ENCODE data around the gene PLA2G1B.

The PLA2G1B gene

DNA sequence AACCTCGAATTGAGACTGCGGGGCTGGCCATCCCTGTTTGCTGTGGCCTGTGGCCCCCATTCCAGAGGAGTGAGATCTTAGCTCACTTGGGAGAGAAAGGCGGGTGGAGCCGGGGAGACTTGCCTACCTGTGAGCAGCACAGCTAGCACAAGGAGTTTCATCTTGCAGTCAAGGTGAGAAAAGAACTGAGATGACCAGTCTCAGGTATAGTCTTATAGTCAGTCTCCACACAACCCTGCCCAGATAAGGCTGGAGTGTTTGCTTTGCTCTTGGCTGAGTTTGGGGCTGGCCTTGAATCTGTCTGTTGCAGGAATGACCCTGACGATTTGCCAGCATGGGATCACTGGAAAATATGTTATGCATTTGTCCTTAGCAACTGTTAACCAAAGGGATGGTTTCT, at the start of gene PLA2G1B:
TSS of gene PLA2G1B (minus strand) at position 187 of the 400 bp plus-strand sequence. CDS start at position 161, 26 bp downstream.
- Histone ChIP-seq H3K4me3 (ENCODE audit: low read length) (no peak within 1 kb of the TSS), H3K36me3 (ENCODE audit: control insufficient read depth, insufficient read depth, low read length) (no peaks in the 10 kb centered on the region), H3K4me1 (ENCODE audit: control insufficient read depth, insufficient read depth, low read length) (no peaks in the 10 kb centered on the region), H3K9ac (ENCODE audit: low read length) (no peak within 1 kb of the TSS), H3K27ac (ENCODE audit: low read depth, low read length) (no peak within 1 kb of the TSS), H3K27me3 (ENCODE audit: control insufficient read depth, insufficient read depth, low read length) (no peaks in the 10 kb centered on the region)

DNA sequence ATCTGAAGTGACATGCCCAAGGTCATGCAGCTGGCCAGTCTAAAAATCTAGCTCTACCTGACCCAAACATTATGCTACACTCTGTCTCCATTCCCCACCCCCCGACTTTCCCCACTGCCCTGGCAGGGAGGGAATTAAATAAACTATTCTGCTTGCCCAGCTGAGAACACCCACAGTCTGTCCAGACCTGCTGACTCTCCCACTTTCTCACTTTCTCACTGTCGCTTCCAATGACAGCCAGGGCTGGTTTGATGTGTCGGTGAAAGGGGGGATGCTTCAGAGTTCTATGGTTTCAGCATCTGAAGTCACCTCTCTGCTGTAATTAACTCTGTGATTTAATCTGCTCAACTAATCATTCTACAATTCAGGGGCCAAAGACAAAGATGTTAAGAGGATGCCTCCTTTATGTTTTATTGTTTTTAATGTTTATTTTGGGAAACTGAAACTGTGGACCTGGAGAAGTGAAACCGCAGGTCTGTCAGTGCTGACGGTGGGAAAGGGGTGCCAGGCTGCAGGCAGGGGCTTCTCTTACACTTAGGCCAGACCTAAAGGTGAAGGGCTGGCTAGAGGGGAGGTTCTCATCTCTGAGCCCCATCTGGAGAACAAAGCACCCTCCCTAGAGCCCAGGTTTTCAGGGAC, 49.5 kb upstream of the PLA2G1B start:
- H3K27me3 ChIP-seq (ENCODE audit: control insufficient read depth, insufficient read depth, low read length): no peaks in the 10 kb centered on the region

DNA sequence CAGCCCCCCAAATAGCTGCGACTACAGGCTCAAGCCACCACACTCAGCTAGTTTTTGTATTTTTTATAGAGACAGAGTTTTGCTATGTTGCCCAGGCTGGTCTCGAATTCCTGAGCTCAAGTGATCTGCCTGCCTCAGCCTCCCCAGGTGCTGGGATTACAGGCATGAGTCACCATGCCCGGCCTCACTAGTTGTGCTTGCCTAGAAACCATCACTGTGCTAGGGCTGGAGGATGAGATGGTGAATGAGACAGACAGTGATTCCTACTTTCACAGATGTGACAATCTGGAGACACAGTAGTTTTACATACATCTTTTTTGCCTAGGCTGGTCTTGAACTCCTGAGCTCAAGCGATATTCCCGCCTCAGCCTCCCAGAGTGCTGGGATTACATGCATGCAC, 48.8 kb upstream of the PLA2G1B start:
- H3K4me1 ChIP-seq (ENCODE audit: control insufficient read depth, insufficient read depth, low read length): no peaks in the 10 kb centered on the region
- H3K27me3 ChIP-seq (ENCODE audit: control insufficient read depth, insufficient read depth, low read length): no peaks in the 10 kb centered on the region
- H3K9ac ChIP-seq (ENCODE audit: low read length): no peak overlapping the region
- H3K4me3 ChIP-seq (ENCODE audit: low read length): no peak overlapping the region
- no peak overlapping the region for H3K27ac ChIP-seq (ENCODE audit: low read depth, low read length)
- no peaks in the 10 kb centered on the region for H3K36me3 ChIP-seq (ENCODE audit: control insufficient read depth, insufficient read depth, low read length)

More for the DNA sequence above, 49.5 kb upstream of the PLA2G1B start:
- H3K27ac ChIP-seq (ENCODE audit: low read depth, low read length): no peak overlapping the region
- H3K4me1 ChIP-seq (ENCODE audit: control insufficient read depth, insufficient read depth, low read length): no peaks in the 10 kb centered on the region
- no peak overlapping the region for H3K9ac ChIP-seq (ENCODE audit: low read length)
- H3K4me3 ChIP-seq (ENCODE audit: low read length): no peak overlapping the region
- H3K36me3 ChIP-seq (ENCODE audit: control insufficient read depth, insufficient read depth, low read length): no peaks in the 10 kb centered on the region

- Histone ChIP-seq H3K27me3 (ENCODE audit: control insufficient read depth, insufficient read depth, low read length) (peaks cover 1% of the 10 kb centered on the region), H3K9ac (ENCODE audit: low read length) (no peak overlapping the region), H3K27ac (ENCODE audit: low read depth, low read length) (no peak overlapping the region)
Observed at GRCh38 chr12:120376009-120376408, 48.4 kb upstream of the PLA2G1B start.

DNA sequence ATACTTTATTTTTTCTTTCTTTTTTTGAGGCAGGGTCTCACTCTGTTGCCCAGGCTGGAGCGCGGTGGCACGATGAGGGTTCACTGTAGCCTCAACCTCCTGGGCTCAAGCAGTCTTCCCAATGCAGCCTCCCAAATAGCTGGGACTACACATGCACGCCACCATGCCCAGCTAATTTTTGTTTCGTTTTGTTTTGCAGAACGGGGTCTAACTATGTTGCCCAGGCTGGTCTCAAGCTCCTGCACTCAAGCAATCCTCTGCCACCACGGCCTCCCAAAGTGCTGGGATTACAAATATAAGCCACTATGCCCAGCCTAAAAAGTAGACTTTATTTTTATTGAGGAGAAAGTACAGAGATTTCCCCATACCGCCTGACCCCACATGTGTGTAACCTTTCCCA, 46.1 kb upstream of the PLA2G1B start:
- Histone ChIP-seq H3K36me3 (ENCODE audit: control insufficient read depth, insufficient read depth, low read length) (no peaks in the 10 kb centered on the region), H3K4me1 (ENCODE audit: control insufficient read depth, insufficient read depth, low read length) (no peaks in the 10 kb centered on the region), H3K4me3 (ENCODE audit: low read length) (no peak overlapping the region), H3K27ac (ENCODE audit: low read depth, low read length) (no peak overlapping the region), H3K27me3 (ENCODE audit: control insufficient read depth, insufficient read depth, low read length) (peaks cover 12% of the 10 kb centered on the region), H3K9ac (ENCODE audit: low read length) (no peak overlapping the region)

More at GRCh38 chr12:120376009-120376408, 48.4 kb upstream of the PLA2G1B start:
- H3K4me1 ChIP-seq (ENCODE audit: control insufficient read depth, insufficient read depth, low read length): no peaks in the 10 kb centered on the region
- H3K4me3 ChIP-seq (ENCODE audit: low read length): no peak overlapping the region
- H3K36me3 ChIP-seq (ENCODE audit: control insufficient read depth, insufficient read depth, low read length): no peaks in the 10 kb centered on the region

DNA sequence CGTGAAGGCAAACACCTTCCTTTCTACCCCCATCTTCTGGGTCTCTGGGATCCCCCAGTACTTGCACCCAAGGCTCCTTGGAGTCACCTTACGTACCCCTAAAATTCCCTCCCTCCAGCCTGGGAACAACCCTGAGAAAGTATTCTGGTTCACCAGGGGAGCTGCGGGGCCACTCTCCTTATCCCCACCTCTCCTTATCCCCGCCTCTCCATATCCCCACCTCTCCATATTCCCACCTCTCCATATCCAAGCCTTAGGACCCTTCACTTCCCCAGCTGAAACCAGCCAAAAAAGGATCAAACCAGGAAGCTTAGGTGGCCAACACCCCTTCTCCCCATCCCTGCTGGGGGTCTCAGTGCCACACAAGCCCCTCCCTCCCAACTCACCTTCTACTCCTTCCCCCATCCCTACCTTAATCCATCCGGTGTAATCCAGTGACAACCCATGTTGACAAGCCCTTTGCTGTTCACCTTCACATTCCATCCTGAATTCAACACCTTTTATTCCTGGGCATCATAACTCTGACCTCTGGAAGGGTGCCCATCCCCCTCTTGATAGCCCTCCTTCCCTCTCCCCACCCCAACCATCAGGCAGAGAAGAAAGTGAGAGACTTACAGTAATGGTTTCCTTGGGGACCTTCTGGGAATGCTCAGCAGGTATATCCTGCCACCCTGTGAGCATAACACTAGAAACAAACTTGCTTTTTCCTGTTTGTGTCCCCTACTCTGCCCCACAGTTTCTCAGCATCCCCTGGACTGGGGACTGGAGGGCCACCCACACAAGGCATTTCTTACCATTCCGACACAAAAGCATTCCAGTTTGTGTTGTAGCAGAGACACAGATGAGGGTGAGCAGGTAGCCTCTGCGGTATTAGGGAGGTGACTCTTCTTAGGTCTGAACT, 43.0 kb upstream of the PLA2G1B start:
- H3K9ac ChIP-seq (ENCODE audit: low read length): no peak overlapping the region
- H3K4me1 ChIP-seq (ENCODE audit: control insufficient read depth, insufficient read depth, low read length): no peaks in the 10 kb centered on the region
- no peaks in the 10 kb centered on the region for H3K36me3 ChIP-seq (ENCODE audit: control insufficient read depth, insufficient read depth, low read length)
- peaks cover 16% of the 10 kb centered on the region for H3K27me3 ChIP-seq (ENCODE audit: control insufficient read depth, insufficient read depth, low read length)
- no peak overlapping the region for H3K4me3 ChIP-seq (ENCODE audit: low read length)
- no peak overlapping the region for H3K27ac ChIP-seq (ENCODE audit: low read depth, low read length)

GRCh38 chr12:120369603-120370342, 42.2 kb upstream of the PLA2G1B start:
- Histone ChIP-seq H3K4me3 (ENCODE audit: low read length) (peak overlapping the region; percentile 54), H3K9ac (ENCODE audit: low read length) (no peak overlapping the region), H3K36me3 (ENCODE audit: control insufficient read depth, insufficient read depth, low read length) (no peaks in the 10 kb centered on the region), H3K27me3 (ENCODE audit: control insufficient read depth, insufficient read depth, low read length) (peaks cover 16% of the 10 kb centered on the region), H3K4me1 (ENCODE audit: control insufficient read depth, insufficient read depth, low read length) (no peaks in the 10 kb centered on the region), H3K27ac (ENCODE audit: low read depth, low read length) (no peak overlapping the region)

DNA sequence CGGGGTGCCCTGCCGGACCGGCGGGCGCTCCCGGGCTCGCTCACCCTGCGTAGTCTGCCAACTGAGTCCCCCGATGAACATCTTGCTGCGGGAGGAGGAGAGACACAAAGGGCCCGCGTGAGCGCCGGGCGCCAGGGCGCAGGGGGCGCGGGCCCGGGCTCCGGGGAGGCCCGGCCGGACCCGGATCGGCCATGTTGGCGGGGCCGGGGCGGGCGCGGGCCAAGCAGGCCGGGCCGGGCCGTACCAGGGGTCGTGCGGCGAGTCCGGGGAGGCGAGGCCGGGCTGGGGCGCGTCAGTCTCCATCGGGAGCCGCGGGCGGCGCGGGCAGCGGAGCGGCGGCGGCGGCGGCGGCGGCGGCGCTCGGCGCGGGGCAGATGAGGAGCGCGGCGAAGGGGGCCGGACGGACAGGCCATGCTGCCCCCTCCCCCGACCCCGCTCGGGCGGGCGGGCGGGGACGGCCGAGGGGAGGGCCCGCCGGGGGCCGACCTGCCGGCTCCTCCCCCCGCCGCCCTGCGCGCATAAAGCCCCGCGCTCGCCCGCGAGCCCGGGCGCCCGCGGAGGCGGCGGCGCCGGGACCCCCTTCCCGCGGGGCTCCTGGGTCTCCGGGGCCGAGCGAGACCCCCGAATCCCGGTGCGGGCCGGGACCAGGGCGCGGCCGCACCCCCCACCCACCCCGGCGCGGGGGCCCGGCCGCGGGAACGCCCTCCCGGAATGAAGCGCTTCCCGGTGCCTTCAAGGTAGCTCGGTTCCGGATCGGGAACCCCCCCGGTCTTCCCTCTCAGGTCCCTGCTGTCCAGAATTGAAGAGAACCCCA, 41.4 kb upstream of the PLA2G1B start, which contains the start of gene MSI1:
TSS of gene MSI1 (minus strand) at position 376 of the 814 bp plus-strand sequence. CDS start at position 303, 73 bp downstream.
- peak within 1 kb of the TSS; percentile 54 for H3K4me3 ChIP-seq (ENCODE audit: low read length)
- H3K4me1 ChIP-seq (ENCODE audit: control insufficient read depth, insufficient read depth, low read length): no peaks in the 10 kb centered on the region
- H3K9ac ChIP-seq (ENCODE audit: low read length): no peak within 1 kb of the TSS
- no peaks in the 10 kb centered on the region for H3K36me3 ChIP-seq (ENCODE audit: control insufficient read depth, insufficient read depth, low read length)
- peaks cover 16% of the 10 kb centered on the region for H3K27me3 ChIP-seq (ENCODE audit: control insufficient read depth, insufficient read depth, low read length)
- no peak within 1 kb of the TSS for H3K27ac ChIP-seq (ENCODE audit: low read depth, low read length)

- peak overlapping the region; percentile 37 for H3K4me3 ChIP-seq (ENCODE audit: low read length)
- H3K27me3 ChIP-seq (ENCODE audit: control insufficient read depth, insufficient read depth, low read length): peaks cover 16% of the 10 kb centered on the region
- no peaks in the 10 kb centered on the region for H3K36me3 ChIP-seq (ENCODE audit: control insufficient read depth, insufficient read depth, low read length)
- H3K9ac ChIP-seq (ENCODE audit: low read length): no peak overlapping the region
- H3K27ac ChIP-seq (ENCODE audit: low read depth, low read length): no peak overlapping the region
- no peaks in the 10 kb centered on the region for H3K4me1 ChIP-seq (ENCODE audit: control insufficient read depth, insufficient read depth, low read length)
Observed at GRCh38 chr12:120367924-120368788, 40.6 kb upstream of the PLA2G1B start.

GRCh38 chr12:120367233-120367923, 39.8 kb upstream of the PLA2G1B start:
- Histone ChIP-seq H3K27ac (ENCODE audit: low read depth, low read length) (no peak overlapping the region), H3K27me3 (ENCODE audit: control insufficient read depth, insufficient read depth, low read length) (peaks cover 16% of the 10 kb centered on the region), H3K4me1 (ENCODE audit: control insufficient read depth, insufficient read depth, low read length) (no peaks in the 10 kb centered on the region), H3K9ac (ENCODE audit: low read length) (no peak overlapping the region), H3K4me3 (ENCODE audit: low read length) (peak overlapping the region; percentile 18), H3K36me3 (ENCODE audit: control insufficient read depth, insufficient read depth, low read length) (no peaks in the 10 kb centered on the region)

All from rectal smooth muscle tissue (tissue), 1 donor.